Colon (tissue), 2 donors: Measurements from ENCODE around the gene VEGFA.

ENCODE experiments used
- FAIRE-seq: peaks from 2 replicates; lab custom pipeline; 2012; peaks lifted over from hg19 to GRCh38; lab: Jason Lieb, UNC
- donor health status: control.
- donor health status: control.

VEGFA gene

DNA sequence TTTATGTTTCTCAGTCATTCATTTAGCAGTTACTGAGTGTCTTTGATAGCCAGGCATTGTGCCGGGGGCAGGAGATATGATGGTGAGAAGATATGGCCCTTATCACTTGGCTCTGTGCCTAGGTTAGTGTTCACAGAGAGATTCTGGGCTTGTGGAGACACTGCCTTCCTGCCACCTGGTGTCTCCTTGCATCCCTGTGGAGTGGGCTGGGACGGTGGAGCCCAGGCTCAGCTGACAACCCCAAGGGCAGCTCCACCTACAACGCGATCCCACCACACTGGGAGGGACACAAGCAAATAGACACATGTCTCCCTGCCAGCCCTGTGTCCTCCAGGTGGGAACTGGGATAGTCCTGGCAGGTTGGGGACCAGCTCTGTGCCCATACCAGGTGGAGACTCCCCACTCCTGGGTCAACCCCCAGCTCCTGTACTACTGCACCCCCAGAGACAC lies 30.3 kb upstream of the VEGFA start:
- no peak for FAIRE-seq

DNA sequence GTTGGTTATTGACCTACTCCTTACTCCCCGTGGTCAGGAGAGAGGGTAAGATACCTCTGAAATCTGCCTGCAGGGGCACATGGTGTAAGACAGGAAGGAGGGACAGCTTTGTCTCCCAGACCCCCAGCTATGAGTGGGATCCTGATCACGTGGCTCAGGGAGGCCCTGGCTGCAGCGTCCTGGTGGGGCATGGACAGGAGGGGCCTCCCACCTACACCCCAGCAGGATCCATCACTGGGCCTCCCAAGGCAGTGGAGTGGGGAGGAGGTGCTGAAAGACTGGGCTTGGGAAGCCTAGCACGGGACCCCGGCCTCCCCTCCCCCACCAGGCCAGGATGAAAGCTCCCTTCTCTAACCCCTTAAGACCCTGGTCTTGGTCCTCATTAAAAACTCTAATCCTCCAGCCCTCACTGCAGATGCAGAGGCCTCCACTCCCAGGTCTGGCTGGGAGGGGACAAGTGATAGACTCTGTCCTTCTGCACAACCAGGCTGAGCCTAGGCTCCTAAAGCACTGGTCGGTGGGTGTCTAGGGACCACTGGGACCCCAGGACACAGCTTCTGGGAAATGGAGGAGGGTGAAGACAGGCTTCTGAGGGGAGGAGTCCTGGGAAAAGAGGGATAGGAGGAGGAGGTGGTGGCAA lies 29.6 kb upstream of the VEGFA start:
- no peak for FAIRE-seq

DNA sequence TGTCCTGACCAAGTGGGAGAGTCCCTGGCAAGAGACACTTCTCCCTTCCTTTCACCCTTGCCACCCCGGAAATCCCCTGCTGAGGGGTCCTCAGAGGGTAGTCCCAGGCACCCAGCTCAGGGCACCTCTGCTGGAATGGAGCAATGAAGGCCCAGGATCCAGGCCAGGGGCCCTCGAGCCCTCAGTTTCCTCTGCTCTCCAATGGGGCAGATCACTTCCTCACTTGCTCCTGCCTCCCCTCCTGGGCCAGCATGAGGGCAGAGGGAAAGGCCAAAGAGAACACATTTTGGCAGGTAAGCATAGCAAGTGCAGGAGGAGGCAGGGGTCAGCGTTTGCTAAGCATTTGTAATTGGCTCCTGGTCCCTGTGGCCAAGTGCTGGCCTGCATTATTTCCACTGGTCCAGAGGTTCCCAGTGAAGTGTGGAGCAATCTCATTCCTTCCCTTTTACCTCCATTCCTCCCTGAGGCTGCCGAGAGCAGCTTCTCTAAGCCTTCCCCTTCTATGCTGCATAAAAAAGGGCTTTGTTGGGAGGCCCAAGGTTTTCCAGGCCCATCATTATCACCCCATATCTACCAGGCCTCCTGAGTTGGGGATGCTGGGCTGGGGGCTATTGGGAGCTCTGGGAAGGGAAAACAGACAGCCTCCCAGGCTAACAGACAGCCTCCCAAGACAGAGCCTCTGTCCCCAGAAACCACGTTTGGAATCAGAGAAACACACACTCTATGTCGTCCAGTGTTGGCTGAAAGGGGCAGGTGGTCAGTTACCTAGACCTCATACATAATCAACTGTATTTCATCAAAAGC lies 28.8 kb upstream of the VEGFA start:
- FAIRE-seq, result no peak

DNA sequence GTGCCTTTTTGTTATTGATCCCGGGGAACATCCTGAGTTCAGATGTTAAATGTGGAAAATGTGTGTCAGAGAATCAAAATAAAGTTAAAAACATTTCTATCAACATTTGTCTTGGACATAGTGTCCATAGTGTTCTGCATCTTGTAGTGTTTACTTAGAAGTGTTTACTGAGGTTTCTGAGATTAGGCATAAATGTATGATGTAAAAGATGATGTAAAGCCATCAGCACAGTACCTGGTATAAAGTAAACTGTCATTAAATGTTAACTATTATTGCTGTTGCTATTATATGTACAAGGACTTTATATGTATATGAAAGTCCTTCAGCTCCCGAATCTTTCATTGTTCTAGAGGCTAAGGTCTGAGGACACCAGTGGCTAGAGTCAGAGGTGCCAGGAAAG lies 28.2 kb upstream of the VEGFA start:
- no peak for FAIRE-seq

DNA sequence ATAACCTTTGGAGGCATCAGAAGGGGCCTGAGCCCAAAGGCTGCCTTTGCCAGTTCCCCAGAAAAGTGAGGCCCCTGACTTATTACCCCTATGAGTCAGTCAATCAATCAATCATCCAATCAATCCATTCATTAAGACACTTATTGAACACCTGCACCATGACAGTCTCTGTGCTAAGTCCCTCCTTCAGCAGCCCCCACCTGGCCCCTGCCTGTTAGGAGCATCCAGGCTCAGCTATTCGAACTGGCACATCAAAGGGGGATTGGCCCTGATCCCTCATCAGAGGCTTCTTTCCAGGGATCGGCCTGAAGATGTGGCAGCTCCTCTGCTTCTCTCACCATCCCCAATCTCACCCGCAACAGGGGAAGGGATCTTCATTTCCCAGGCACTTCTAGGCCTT lies 27.7 kb upstream of the VEGFA start:
- no peak for FAIRE-seq

- no peak for FAIRE-seq
Measured at GRCh38 chr6:43742931-43743632, 26.9 kb upstream of the VEGFA start.

- FAIRE-seq, result no peak
Measured at GRCh38 chr6:43743682-43744381, 26.2 kb upstream of the VEGFA start.

GRCh38 chr6:43744491-43744890 lies 25.5 kb upstream of the VEGFA start:
- no peak for FAIRE-seq

- FAIRE-seq, result no peak
Measured at GRCh38 chr6:43744931-43745727, 24.9 kb upstream of the VEGFA start.

GRCh38 chr6:43746071-43746470 lies 23.9 kb upstream of the VEGFA start:
- FAIRE-seq, result no peak

DNA sequence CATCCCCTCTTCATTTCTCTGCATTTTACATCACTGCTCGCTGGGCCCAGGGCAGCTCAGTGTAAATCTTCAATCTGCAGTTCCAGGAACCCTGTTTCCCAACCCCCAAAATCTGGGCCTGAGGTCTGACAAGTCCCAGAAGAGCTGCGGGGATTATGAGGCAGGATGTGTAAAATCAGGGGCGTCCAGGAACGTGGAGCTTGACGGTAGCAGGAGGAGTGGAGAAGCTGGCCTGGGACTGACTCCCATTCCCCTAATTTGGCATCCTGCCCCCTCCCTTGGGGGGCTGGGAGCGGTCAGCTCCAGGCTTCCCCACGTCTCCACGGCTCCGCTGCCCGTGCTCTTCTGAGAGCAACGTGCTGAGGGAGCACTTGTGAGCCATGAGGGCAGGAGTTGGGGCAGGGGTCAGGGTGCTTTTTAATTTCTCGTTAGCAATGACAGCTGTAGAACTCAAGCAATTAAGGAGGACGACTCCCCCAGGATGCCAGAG lies 23.4 kb upstream of the VEGFA start:
- no peak for FAIRE-seq

DNA sequence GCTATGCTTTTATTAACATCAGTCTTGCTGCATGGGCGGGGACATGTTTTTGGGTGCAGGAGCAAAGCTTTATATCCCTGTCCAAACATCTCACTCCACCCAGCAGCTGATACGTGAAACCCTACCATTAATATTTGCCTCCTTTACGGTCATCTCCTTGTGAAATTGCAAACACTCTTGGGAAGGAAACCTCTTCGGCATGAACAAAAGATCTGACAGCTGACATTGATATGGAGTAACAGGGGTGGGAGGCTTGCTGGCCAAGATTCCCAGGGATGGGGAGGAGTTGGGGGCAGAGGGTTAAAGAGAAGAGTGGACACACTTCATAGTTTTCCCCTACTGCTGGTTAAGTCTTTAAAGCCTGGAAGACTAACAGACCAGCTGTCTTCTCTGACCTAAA lies 22.2 kb upstream of the VEGFA start:
- FAIRE-seq, result no peak

- FAIRE-seq, result no peak
Measured at GRCh38 chr6:43748765-43749164, 21.2 kb upstream of the VEGFA start.

- FAIRE-seq, result no peak
Measured at GRCh38 chr6:43749461-43749860, 20.6 kb upstream of the VEGFA start.

- FAIRE-seq, result no peak
Measured at GRCh38 chr6:43750622-43751021, 19.4 kb upstream of the VEGFA start.

- FAIRE-seq, result no peak
Measured at GRCh38 chr6:43753570-43754183, 16.3 kb upstream of the VEGFA start.

DNA sequence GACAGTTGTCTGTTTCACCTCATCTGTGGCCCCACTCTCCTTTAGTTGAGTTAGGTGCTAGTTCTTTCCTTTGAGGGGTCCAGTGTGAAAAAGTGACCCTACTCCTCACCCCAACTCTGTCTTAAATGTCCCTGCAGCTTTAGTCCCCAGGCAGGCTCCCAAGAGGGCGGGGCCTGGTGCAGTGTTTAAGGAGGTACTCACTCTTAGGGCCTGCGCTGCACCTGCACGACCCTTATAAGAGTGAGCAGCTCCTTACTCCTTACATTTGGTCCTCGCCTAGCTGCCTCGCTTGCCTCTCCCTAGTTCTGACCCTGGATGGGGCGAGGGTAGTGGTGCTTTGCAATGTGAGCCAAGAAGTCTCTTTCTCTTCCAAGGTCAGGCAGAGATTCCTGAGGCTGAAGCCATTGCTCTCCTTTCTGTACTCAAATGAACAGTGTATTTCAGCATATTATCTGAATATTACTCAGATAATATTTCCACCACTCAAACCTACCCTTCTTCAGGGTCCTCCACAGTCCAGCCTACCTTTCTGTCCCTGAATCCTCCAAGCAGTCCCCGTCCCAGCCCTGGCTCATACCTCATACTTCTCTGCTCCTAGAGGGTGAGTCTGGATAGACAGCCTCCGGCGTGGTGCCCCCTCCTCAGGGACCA lies 11.9 kb upstream of the VEGFA start:
- no peak for FAIRE-seq

GRCh38 chr6:43758617-43759050 lies 11.4 kb upstream of the VEGFA start:
- no peak for FAIRE-seq

- FAIRE-seq, result no peak
Measured at GRCh38 chr6:43759136-43759906, 10.7 kb upstream of the VEGFA start.

DNA sequence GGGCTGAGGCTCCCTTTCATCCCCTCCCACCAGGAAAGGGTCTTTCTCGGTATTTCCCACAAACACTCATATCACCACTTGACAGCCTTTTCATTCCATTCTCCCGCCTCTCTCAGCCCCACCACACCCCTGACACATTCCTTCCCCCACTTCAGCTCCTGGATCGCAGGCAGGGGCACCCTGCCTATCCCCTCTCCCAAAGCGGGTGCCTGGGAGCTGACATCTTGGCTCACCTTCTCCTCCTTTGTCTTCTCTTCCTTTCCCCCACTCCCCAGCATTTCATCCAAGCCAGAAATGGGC lies 10.2 kb upstream of the VEGFA start:
- FAIRE-seq, result no peak
